B cell (primary cell): ENCODE results near the gene PLA2G12A. TPM values are rescaled to one million over a fixed set of nuclear protein-coding genes. Genes with fewer than 3 reads are reported as not detected.

ENCODE experiments used
- ATAC-seq: fragments of 200-7000 bp; cut with Tn5 transposase; one replicate; pipeline ENCODE4 v1.10.0; 2021; ENCODE audit warnings: low read depth, mild to moderate bottlenecking, moderate number of reproducible peaks, moderate library complexity
- CTCF ChIA-PET: fragments of 350-600 bp; sonication (Branson Sonifier 250); formaldehyde crosslinking; loops from one replicate; lab custom pipeline; 2021; ENCODE audit warnings: antibody characterized with exemption, inconsistent platforms; lab: Charles Lee
- POLR2A ChIA-PET: fragments of 350-600 bp; sonication (Branson Sonifier 250); formaldehyde crosslinking; loops from one replicate; lab custom pipeline; 2021; ENCODE audit warnings: antibody characterized with exemption; lab: Charles Lee
- DNase-seq: peaks from one replicate; pipeline ENCODE4 v3.0.0; 2013
- H2AFZ ChIP-seq: 2 replicates; pipeline ENCODE4 v1.6.1; 2012; ENCODE audit warnings: mild to moderate bottlenecking, low read depth, low read length; ENCODE audit not compliant: insufficient read depth, poor library complexity, severe bottlenecking
- H3K27ac ChIP-seq, 2 donors: 1 replicate in 1 of 2; 2 replicates in 1 of 2; pipeline ENCODE4 v1.5.1; 2012 to 2013; ENCODE audit warnings: low read length in 2 of 2, mild to moderate bottlenecking in 2 of 2, moderate library complexity in 1 of 2
- H3K27me3 ChIP-seq, 4 experiments: fragments of 200-600 bp in 1 of 4; sonication (generic) in 1 of 4; replicated peaks in 1 of 4; 1 replicate in 2 of 4; 2 replicates in 2 of 4; pipeline versions ENCODE4 v1.6.1 to v1.7.0; 2013 to 2016; ENCODE audit warnings: low read length in 3 of 4, mild to moderate bottlenecking in 2 of 4, mixed read lengths in 1 of 4, moderate library complexity in 1 of 4; ENCODE audit not compliant: insufficient read depth in 4 of 4, control insufficient read depth in 3 of 4; ENCODE audit errors: control extremely low read depth in 1 of 4
- H3K36me3 ChIP-seq, 2 experiments: replicated peaks in 1 of 2; 1 replicate in 1 of 2; 2 replicates in 1 of 2; pipeline versions ENCODE4 v1.6.1 to v1.7.1; 2013; ENCODE audit warnings: low read length in 1 of 2; ENCODE audit not compliant: insufficient read depth in 2 of 2, control insufficient read depth in 1 of 2; ENCODE audit errors: control extremely low read depth in 1 of 2, extremely low read depth in 1 of 2
- H3K4me1 ChIP-seq, 2 donors: fragments of 200-600 bp in 1 of 2; sonication (generic) in 1 of 2; 1 replicate in 1 of 2; 2 replicates in 1 of 2; pipeline versions ENCODE4 v1.5.1 to v1.6.1; 2013 to 2017; ENCODE audit warnings: low read length in 2 of 2; ENCODE audit not compliant: control insufficient read depth in 2 of 2, insufficient read depth in 2 of 2
- H3K4me2 ChIP-seq: replicated peaks from 2 replicates; pipeline ENCODE3; 2012; ENCODE audit warnings: mild to moderate bottlenecking, low read depth, low read length; ENCODE audit not compliant: poor library complexity, severe bottlenecking
- H3K4me3 ChIP-seq, 5 experiments: fragments of 200-600 bp in 1 of 5; sonication (generic) in 1 of 5; 1 replicate in 3 of 5; 2 replicates in 2 of 5; pipeline versions ENCODE4 v1.5.1 to v1.7.0; 2011 to 2016; ENCODE audit warnings: low read length in 4 of 5, mild to moderate bottlenecking in 4 of 5, low read depth in 2 of 5, control low read depth in 1 of 5, moderate library complexity in 1 of 5; ENCODE audit not compliant: insufficient read depth in 1 of 5; ENCODE audit errors: control extremely low read depth in 1 of 5, extremely low read depth in 1 of 5
- H3K79me2 ChIP-seq: fragments of 200-600 bp; sonication (generic); one replicate; pipeline ENCODE4 v1.6.0; 2016; ENCODE audit warnings: low read length; ENCODE audit not compliant: control insufficient read depth, insufficient read depth
- H3K9ac ChIP-seq: fragments of 200-600 bp; sonication (generic); 2 replicates; pipeline ENCODE4 v1.6.1; 2017; ENCODE audit warnings: mild to moderate bottlenecking, low read length, moderate library complexity
- H3K9me3 ChIP-seq, 3 donors: one replicate each; pipeline versions ENCODE4 v1.6.1 to v1.7.1; 2013; ENCODE audit warnings: low read length in 2 of 3; ENCODE audit not compliant: control insufficient read depth in 2 of 3, insufficient read depth in 1 of 3; ENCODE audit errors: control extremely low read depth in 1 of 3
- H4K20me1 ChIP-seq: 2 replicates; pipeline ENCODE4 v1.6.0; 2012; ENCODE audit warnings: mild to moderate bottlenecking, low read length; ENCODE audit not compliant: insufficient read depth, control insufficient read depth, poor library complexity, severe bottlenecking
- H3K27ac Mint-ChIP-seq: one replicate; pipeline ENCODE4 v1.8.0; 2021; ENCODE audit warnings: mixed read lengths
- H3K27me3 Mint-ChIP-seq: one replicate; pipeline ENCODE4 v1.8.0; 2021; ENCODE audit warnings: mixed read lengths
- H3K4me1 Mint-ChIP-seq: one replicate; pipeline ENCODE4 v1.8.0; 2021; ENCODE audit warnings: mixed read lengths
- H3K4me3 Mint-ChIP-seq: one replicate; pipeline ENCODE4 v1.8.0; 2021; ENCODE audit warnings: mixed read lengths
- H3K9me3 Mint-ChIP-seq: one replicate; pipeline ENCODE4 v1.8.0; 2022; ENCODE audit warnings: mixed read lengths; ENCODE audit not compliant: insufficient read depth
- EZH2 ChIP-seq: IDR thresholded peaks from 2 replicates; pipeline ENCODE4 v1.6.1; 2012; ENCODE audit warnings: borderline replicate concordance, low read depth, mild to moderate bottlenecking, moderate library complexity, low read length; ENCODE audit not compliant: insufficient read depth, poor library complexity, severe bottlenecking
- WGBS: methylation state at CpG from one replicate; pipeline ENCODE4 v1.1.5; 2013; ENCODE audit warnings: missing lambda C conversion rate; ENCODE audit not compliant: insufficient coverage; 5-methylcytosine and 5-hydroxymethylcytosine counted together
- intact Hi-C: fragments of 100-400 bp; cut with micrococcal nuclease; formaldehyde crosslinking; loops from one replicate; pipeline ENCODE4 v1.10.0; 2022
- polyA plus RNA-seq: library from polyadenylated mRNA; depleted of rRNA; stranded (reverse); fragments of >200 nt; gene quantifications from 2 replicates; pipeline ENCODE4 v1.2.3, GENCODE V29; 2012
- total RNA-seq, 2 donors: library from RNA; stranded (reverse); fragments of 120-200 nt in 1 of 2; gene quantifications; 1 replicate in 1 of 2; 2 replicates in 1 of 2; pipeline versions ENCODE4 v1.2.3 to v1.2.4, GENCODE V29; 2013 to 2022
- TF ChIP-seq, protein P1 (sequence below): fragments of 200-600 bp; IDR thresholded peaks from one replicate; pipeline ENCODE4 v1.8.0; 2022; ENCODE audit warnings: antibody characterized with exemption, mild to moderate bottlenecking

The PLA2G12A gene
- total and polyA plus RNA-seq, 2 donors (not counting 1 experiment from before 2014, with no cell fraction given), result 4.9 to 7.9 TPM

- intact Hi-C loops, result loop anchor here (10.0 kb wide), 1 partner anchor 495 kb away; the partner anchor contains the start of gene ELOVL6
- peaks cover 14 to 18% of the 10 kb centered on the region in 2 donors for H3K4me1 ChIP-seq
- no peaks in the 10 kb centered on the region for H4K20me1 ChIP-seq
- H3K79me2 ChIP-seq, result peaks cover 3% of the 10 kb centered on the region
- no peak overlapping the region for H3K4me3 ChIP-seq
- CTCF ChIA-PET, result interaction anchor here (2.0 kb wide), 1 partner anchor 267 kb away, joined by 6 read pairs; the partner anchor contains the start of gene SEC24B
- no peak for DNase-seq
- ATAC-seq, result no peak
- no peaks in the 10 kb centered on the region for H3K9me3 ChIP-seq
- no peak overlapping the region for H3K9ac ChIP-seq
- H3K4me1 Mint-ChIP-seq, result peaks cover 26% of the 10 kb centered on the region
- no peak overlapping the region for H3K27ac ChIP-seq
- H3K4me3 Mint-ChIP-seq, result no peak overlapping the region
- H3K27me3 ChIP-seq, result no peaks in the 10 kb centered on the region
- POLR2A ChIA-PET, result no interaction called here
- no peak for TF ChIP-seq EZH2
- TF ChIP-seq, protein P1, sequence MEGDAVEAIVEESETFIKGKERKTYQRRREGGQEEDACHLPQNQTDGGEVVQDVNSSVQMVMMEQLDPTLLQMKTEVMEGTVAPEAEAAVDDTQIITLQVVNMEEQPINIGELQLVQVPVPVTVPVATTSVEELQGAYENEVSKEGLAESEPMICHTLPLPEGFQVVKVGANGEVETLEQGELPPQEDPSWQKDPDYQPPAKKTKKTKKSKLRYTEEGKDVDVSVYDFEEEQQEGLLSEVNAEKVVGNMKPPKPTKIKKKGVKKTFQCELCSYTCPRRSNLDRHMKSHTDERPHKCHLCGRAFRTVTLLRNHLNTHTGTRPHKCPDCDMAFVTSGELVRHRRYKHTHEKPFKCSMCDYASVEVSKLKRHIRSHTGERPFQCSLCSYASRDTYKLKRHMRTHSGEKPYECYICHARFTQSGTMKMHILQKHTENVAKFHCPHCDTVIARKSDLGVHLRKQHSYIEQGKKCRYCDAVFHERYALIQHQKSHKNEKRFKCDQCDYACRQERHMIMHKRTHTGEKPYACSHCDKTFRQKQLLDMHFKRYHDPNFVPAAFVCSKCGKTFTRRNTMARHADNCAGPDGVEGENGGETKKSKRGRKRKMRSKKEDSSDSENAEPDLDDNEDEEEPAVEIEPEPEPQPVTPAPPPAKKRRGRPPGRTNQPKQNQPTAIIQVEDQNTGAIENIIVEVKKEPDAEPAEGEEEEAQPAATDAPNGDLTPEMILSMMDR, result no peak
- H3K4me2 ChIP-seq, result no peak overlapping the region
- H3K9me3 Mint-ChIP-seq, result no peaks in the 10 kb centered on the region
- H2AFZ ChIP-seq, result no peak overlapping the region
- WGBS, result 100% methylated on average over 5 of the region's 8 CpGs
- no peaks in the 10 kb centered on the region for H3K27me3 Mint-ChIP-seq
- no peak overlapping the region for H3K27ac Mint-ChIP-seq
- H3K36me3 ChIP-seq, result no peaks in the 10 kb centered on the region
Observed at GRCh38 chr4:109699553-109700225, 30.2 kb downstream of the PLA2G12A start.

GRCh38 chr4:109698656-109699055 lies 31.2 kb downstream of the PLA2G12A start:
- Histone ChIP-seq H4K20me1 (no peaks in the 10 kb centered on the region), H3K4me2 (no peak overlapping the region), H3K9me3 (no peaks in the 10 kb centered on the region), H3K4me3 (no peak overlapping the region), H3K4me1 (peaks cover 9 to 12% of the 10 kb centered on the region in 2 donors), H3K36me3 (no peaks in the 10 kb centered on the region), H3K79me2 (peaks cover 3% of the 10 kb centered on the region), H2AFZ (no peak overlapping the region), H3K9ac (no peak overlapping the region), H3K27ac (no peak overlapping the region), H3K27me3 (no peaks in the 10 kb centered on the region)
- ChIA-PET CTCF (no interaction called here), POLR2A (no interaction called here)
- Mint-ChIP-seq H3K4me1 (peaks cover 22% of the 10 kb centered on the region), H3K27ac (no peak overlapping the region), H3K27me3 (no peaks in the 10 kb centered on the region), H3K9me3 (no peaks in the 10 kb centered on the region), H3K4me3 (no peak overlapping the region)
- TF ChIP-seq, protein P1, result no peak
- no peak for TF ChIP-seq EZH2
- intact Hi-C loops, result no loop called here
- ATAC-seq (no peak), DNase-seq (no peak)
- 100% methylated on average over 1 of the region's 1 CpG for WGBS
